ENCODE results near the gene PTPRK. TPM values are rescaled to one million over a fixed set of nuclear protein-coding genes. Genes with fewer than 3 reads are reported as not detected.

Gene PTPRK
- total RNA-seq: 1 to 10 TPM; 1.8 to 2.2 TPM

DNA sequence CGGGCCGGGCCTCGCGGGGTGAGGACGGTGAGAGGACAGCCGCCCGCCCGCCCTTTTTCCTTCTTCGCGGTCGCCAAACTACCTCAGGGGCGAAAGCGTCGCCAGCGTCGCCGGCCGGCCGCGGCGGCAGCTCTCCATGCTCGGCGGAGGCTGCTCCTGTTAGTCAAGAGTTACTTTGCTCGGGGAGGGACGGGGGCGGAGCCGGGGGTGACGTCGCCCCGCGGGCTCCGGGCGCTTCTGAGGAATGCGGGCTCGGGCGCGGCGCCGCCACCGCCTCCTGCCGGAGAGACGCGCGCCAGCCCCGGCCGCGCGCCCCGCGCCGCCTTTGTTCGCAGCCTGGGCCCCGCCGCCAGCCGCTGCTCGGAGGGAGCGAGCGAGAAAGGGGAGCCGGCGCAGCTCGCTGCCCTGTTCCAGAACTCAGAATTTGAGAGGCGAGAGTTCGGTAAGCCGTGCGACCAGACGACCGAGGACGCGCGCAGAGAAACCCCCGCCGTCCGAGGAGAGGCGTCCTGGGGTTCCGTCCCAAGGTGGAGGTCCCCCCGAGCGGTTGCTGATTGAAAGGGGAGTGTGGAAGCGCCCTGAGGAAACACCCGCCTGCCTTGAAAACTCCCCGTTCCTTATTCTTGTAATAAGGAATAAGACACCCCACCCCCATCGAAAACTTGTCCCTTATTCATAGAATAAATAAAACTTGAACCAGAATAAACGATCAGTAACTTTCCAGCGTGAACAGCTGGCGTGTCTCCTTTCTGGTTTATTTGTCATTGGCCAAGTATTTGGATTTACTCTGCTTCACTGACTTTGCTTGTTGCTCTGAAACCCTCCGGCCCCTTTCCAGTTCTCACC, at the start of gene PTPRK:
PTPRK (minus strand) TSS at position 164 of the 846 bp plus-strand sequence. CDS start 241 bp downstream, outside the sequence.
- Mint-ChIP-seq H3K27ac (peak within 1 kb of the TSS; percentile 23), H3K9me3 (no peaks in the 10 kb centered on the region), H3K27me3 (peaks cover 55% of the 10 kb centered on the region), H3K36me3 (no peaks in the 10 kb centered on the region), H3K4me1 (ENCODE audit: low read depth) (peaks cover 9% of the 10 kb centered on the region), H3K4me3 (peak within 1 kb of the TSS; percentile 85)
- POLR2A ChIA-PET: no interaction called here
- CTCF ChIA-PET: interaction anchor here (1.0 to 3.0 kb wide), 6 partner anchors 19 to 783 kb away, joined by 3 to 13 read pairs (median 4); no protein-coding TSS in a partner anchor
- peak; percentile 92 for DNase-seq
- intact Hi-C loops (cut with micrococcal nuclease): loop anchor here (1.0 to 5.0 kb wide), 3 partner anchors 137 to 1228 kb away; no protein-coding TSS in a partner anchor

DNA sequence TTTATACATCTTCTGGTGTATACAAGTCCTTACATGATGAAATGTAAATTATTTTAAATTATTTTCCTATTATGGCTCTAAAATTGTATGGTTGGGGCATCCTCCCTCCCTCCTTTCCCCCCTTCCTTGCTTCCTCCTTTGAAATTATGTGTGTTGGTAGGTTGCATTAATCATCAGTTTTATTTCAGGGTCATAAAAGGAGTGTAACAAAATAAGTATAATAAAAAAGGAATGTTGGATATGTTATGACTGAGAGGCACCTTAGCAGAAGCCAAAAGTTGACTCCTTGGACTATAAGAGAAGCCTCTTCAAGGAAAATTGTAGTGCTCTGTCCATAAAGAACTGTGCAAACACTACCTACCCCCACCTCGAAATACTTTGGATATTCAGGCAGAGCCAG, 46.6 kb upstream of the PTPRK start:
- H3K4me3 Mint-ChIP-seq: no peak overlapping the region
- intact Hi-C loops (cut with micrococcal nuclease): no loop called here
- no peak overlapping the region for H3K27ac Mint-ChIP-seq
- CTCF ChIA-PET: no interaction called here
- H3K4me1 Mint-ChIP-seq (ENCODE audit: low read depth): no peaks in the 10 kb centered on the region
- no peaks in the 10 kb centered on the region for H3K36me3 Mint-ChIP-seq
- H3K27me3 Mint-ChIP-seq: peaks cover 2% of the 10 kb centered on the region
- POLR2A ChIA-PET: no interaction called here
- DNase-seq: no peak
- H3K9me3 Mint-ChIP-seq: no peaks in the 10 kb centered on the region

DNA sequence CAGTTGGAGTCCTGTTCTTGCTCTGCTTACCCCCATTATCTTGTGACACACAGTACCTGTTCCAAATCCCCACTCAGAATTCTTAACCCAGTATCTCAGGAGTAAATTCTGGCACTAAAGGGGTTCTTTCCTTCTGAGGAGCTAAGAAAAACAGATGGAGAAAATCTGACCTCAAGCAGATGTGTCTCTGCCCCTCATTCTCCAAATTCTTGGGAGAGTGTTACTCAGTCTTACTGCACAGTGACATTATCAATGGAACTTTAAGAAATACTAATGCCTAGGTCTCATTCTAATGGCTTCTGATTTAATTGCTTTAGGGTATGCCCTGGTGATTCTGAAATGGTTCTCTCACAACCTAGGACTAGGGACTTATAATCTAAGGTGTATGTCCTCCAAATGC, 40.6 kb upstream of the PTPRK start:
- H3K27ac Mint-ChIP-seq: no peak overlapping the region
- H3K9me3 Mint-ChIP-seq: no peaks in the 10 kb centered on the region
- CTCF ChIA-PET: no interaction called here
- POLR2A ChIA-PET: no interaction called here
- DNase-seq: no peak
- no peaks in the 10 kb centered on the region for H3K4me1 Mint-ChIP-seq (ENCODE audit: low read depth)
- no peaks in the 10 kb centered on the region for H3K36me3 Mint-ChIP-seq
- peaks cover 6% of the 10 kb centered on the region for H3K27me3 Mint-ChIP-seq
- intact Hi-C loops (cut with micrococcal nuclease): no loop called here
- H3K4me3 Mint-ChIP-seq: no peak overlapping the region

DNA sequence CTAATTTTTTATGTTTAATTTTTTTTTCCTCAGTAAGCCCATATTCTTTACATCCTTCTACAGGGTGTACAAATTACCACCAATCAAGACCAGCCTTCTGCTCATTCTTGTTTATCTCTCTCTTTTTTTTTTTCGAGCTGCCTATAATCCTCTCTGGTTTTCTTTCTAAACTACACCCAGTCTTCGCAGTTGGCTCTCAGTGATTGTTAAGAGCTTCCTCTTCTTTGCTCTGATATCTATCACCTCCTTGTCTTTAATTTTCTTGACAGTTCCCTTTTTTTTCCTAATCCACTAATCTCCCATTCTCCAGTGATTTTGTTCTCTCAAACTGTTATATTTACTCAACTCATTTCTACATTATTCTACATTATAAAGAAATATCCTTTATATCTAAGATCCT, 38.5 kb upstream of the PTPRK start:
- no peaks in the 10 kb centered on the region for H3K36me3 Mint-ChIP-seq
- H3K9me3 Mint-ChIP-seq: no peaks in the 10 kb centered on the region
- intact Hi-C loops (cut with micrococcal nuclease): no loop called here
- no peaks in the 10 kb centered on the region for H3K4me1 Mint-ChIP-seq (ENCODE audit: low read depth)
- DNase-seq: no peak
- no peak overlapping the region for H3K27ac Mint-ChIP-seq
- H3K27me3 Mint-ChIP-seq: peaks cover 6% of the 10 kb centered on the region
- CTCF ChIA-PET: no interaction called here
- no peak overlapping the region for H3K4me3 Mint-ChIP-seq
- POLR2A ChIA-PET: no interaction called here

DNA sequence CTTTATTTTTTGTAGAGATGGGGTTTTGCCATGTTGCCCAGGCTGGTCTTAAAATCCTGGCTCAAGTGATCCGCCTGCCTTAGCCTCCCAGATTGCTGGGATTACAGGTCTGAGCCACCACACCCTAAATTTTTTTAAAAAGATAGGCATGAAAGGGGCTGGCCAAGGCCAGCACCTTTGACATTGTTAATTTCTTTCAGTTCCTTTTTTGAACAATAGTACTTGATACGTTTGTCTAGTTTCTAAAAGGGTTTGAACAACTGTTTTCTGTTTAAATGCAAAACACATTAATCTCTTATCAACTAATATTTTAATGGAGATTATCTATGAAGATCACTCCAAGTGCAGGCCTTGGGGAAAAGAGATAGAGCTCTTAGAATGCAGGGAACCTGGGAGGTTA, 37.6 kb upstream of the PTPRK start:
- CTCF ChIA-PET: no interaction called here
- intact Hi-C loops (cut with micrococcal nuclease): no loop called here
- H3K4me1 Mint-ChIP-seq (ENCODE audit: low read depth): no peaks in the 10 kb centered on the region

DNA sequence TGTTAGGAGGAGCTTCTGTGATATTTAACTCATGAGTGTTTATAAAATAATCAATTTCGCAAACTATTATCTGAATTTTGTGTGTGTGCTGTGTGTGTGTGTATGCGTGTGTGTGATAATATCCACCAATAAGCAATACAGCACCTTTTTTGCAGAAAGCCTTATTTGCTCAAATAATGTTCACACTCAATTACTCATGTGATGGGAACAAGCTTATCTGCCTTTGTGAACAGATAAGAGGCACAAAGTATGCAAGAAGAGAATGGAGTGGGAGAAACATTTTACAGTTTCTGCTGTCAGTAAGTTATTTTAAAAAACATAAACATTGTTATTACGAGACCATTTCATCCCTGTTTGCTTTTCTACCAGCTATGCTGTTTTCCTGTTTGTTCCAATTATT, 36.7 kb upstream of the PTPRK start:
- no peaks in the 10 kb centered on the region for H3K9me3 Mint-ChIP-seq
- no peaks in the 10 kb centered on the region for H3K4me1 Mint-ChIP-seq (ENCODE audit: low read depth)
- no peak for DNase-seq
- no peak overlapping the region for H3K27ac Mint-ChIP-seq
- ChIA-PET CTCF (no interaction called here), POLR2A (no interaction called here)
- peaks cover 6% of the 10 kb centered on the region for H3K27me3 Mint-ChIP-seq
- no peak overlapping the region for H3K4me3 Mint-ChIP-seq
- no peaks in the 10 kb centered on the region for H3K36me3 Mint-ChIP-seq
- intact Hi-C loops (cut with micrococcal nuclease): no loop called here

More for the DNA sequence above, 37.6 kb upstream of the PTPRK start:
- Mint-ChIP-seq H3K9me3 (no peaks in the 10 kb centered on the region), H3K27ac (no peak overlapping the region), H3K27me3 (peaks cover 6% of the 10 kb centered on the region), H3K4me3 (no peak overlapping the region), H3K36me3 (no peaks in the 10 kb centered on the region)
- POLR2A ChIA-PET: no interaction called here
- DNase-seq: no peak

DNA sequence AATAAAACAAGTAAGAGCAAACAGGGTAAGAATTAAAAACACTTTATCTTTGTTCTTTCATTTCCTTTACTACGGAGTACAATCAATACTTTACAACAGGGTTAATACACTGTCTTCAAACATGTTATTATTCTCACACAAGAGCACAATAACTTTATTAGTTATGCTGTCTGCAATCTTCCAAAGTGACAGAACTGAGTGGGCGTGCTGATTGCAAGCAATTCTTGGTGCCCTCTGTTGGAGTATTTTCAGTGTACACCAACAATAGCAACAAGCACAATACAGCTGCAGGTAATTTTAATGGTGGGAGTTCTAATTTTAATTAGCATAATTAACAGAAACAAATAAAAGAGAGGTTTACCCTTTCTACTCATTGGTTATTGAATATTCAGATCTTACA, 33.9 kb upstream of the PTPRK start:
- H3K27me3 Mint-ChIP-seq: peaks cover 2% of the 10 kb centered on the region
- DNase-seq: no peak
- ChIA-PET CTCF (no interaction called here), POLR2A (no interaction called here)
- H3K4me3 Mint-ChIP-seq: no peak overlapping the region
- no peaks in the 10 kb centered on the region for H3K36me3 Mint-ChIP-seq
- intact Hi-C loops (cut with micrococcal nuclease): no loop called here
- H3K4me1 Mint-ChIP-seq (ENCODE audit: low read depth): no peaks in the 10 kb centered on the region
- H3K27ac Mint-ChIP-seq: no peak overlapping the region
- H3K9me3 Mint-ChIP-seq: no peaks in the 10 kb centered on the region

DNA sequence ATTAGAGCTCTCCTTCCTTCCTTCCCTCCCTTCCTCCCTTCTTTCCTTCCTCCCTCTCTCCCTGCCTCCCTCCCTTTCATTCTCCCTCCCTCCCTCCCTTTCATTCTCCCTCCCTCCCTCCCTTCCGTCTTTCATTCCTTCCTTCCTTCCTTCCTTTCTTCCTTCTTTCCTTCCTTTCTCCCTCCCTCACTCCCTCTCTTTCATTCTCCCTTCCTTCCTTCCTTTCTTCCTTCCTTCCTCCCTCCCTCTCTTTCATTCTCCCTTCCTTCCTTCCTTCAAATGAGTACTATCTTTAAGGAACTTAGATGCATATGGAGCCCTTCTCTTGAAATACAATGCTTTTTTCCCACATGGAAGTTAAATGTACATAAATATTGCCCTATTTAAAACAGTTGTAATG, 20.9 kb upstream of the PTPRK start:
- no peak for DNase-seq
- no peaks in the 10 kb centered on the region for H3K4me1 Mint-ChIP-seq (ENCODE audit: low read depth)
- ChIA-PET POLR2A (no interaction called here), CTCF (no interaction called here)
- no peaks in the 10 kb centered on the region for H3K36me3 Mint-ChIP-seq
- H3K27me3 Mint-ChIP-seq: peaks cover 13% of the 10 kb centered on the region
- intact Hi-C loops (cut with micrococcal nuclease): no loop called here
- no peak overlapping the region for H3K27ac Mint-ChIP-seq
- no peak overlapping the region for H3K4me3 Mint-ChIP-seq
- peaks cover 6% of the 10 kb centered on the region for H3K9me3 Mint-ChIP-seq

DNA sequence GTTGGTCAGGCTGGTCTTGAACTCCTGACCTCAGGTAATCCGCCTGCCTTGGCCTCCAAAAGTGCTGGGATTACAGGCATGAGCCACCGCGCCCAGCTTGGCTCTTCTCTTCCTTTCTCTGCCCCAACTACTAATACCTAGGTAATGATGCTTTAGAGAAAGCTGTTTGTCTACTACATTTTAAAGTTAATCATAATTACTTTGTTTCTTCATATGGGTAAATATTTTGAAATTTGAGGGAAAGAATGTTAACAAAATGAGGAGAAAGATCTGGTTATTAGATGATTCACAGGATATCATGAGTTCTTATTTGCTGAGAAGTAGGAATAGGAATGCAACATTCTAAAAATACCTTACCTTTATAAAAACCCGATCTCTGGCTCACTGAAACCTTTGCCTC, 18.4 kb upstream of the PTPRK start:
- no peaks in the 10 kb centered on the region for H3K9me3 Mint-ChIP-seq
- H3K4me3 Mint-ChIP-seq: no peak overlapping the region
- peaks cover 18% of the 10 kb centered on the region for H3K27me3 Mint-ChIP-seq
- H3K27ac Mint-ChIP-seq: no peak overlapping the region
- POLR2A ChIA-PET: no interaction called here
- CTCF ChIA-PET: no interaction called here
- H3K4me1 Mint-ChIP-seq (ENCODE audit: low read depth): no peaks in the 10 kb centered on the region
- intact Hi-C loops (cut with micrococcal nuclease): no loop called here
- H3K36me3 Mint-ChIP-seq: no peaks in the 10 kb centered on the region
- DNase-seq: no peak

DNA sequence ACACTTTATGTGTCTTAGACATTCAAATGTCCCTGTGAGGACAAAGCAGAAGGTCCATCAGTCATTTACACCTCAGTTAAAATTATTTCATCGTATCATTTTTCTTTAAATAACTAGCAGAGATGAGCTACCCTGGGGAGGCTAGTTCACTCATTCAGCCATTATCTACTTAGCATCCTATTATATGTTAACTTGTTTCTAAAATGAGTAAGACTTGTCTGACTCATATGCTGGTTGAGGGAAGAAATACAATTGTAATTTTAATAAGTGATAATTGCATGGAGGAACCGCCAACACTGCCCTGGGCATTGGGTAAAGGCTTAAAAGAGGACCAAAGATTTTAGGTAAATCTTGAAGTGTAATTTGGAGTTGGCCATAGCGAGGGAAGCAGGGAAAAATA, 12.4 kb upstream of the PTPRK start:
- Mint-ChIP-seq H3K4me1 (ENCODE audit: low read depth) (peaks cover 6% of the 10 kb centered on the region), H3K27me3 (peaks cover 28% of the 10 kb centered on the region), H3K36me3 (no peaks in the 10 kb centered on the region), H3K4me3 (no peak overlapping the region), H3K9me3 (no peaks in the 10 kb centered on the region), H3K27ac (no peak overlapping the region)
- intact Hi-C loops (cut with micrococcal nuclease): no loop called here
- no peak for DNase-seq
- POLR2A ChIA-PET: no interaction called here
- CTCF ChIA-PET: no interaction called here

DNA sequence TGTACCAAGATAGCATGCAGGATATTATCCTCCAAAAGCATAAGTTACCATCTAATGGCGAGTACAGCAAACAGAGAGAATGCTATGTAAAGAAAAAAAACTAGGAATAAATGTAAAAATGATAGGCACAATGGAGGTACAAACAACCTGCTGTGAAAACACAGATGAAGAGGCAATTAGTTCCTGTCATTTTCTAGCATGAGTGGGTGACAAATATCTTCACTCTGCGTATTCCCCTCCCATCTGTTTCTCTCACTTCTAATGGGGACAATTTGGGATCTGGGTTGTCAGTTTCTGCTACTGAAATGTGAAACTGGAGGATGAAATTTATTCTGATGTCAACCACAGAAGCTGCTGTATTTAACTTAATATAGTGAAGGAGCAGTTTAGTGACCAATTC, 11.7 kb upstream of the PTPRK start:
- Mint-ChIP-seq H3K4me3 (no peak overlapping the region), H3K27ac (no peak overlapping the region), H3K4me1 (ENCODE audit: low read depth) (peaks cover 6% of the 10 kb centered on the region), H3K36me3 (no peaks in the 10 kb centered on the region), H3K9me3 (no peaks in the 10 kb centered on the region), H3K27me3 (peaks cover 30% of the 10 kb centered on the region)
- ChIA-PET CTCF (interaction anchor here (1.3 kb wide), 1 partner anchor 20 kb away, joined by 3 read pairs; no protein-coding TSS in a partner anchor), POLR2A (no interaction called here)
- DNase-seq: no peak
- intact Hi-C loops (cut with micrococcal nuclease): no loop called here

DNA sequence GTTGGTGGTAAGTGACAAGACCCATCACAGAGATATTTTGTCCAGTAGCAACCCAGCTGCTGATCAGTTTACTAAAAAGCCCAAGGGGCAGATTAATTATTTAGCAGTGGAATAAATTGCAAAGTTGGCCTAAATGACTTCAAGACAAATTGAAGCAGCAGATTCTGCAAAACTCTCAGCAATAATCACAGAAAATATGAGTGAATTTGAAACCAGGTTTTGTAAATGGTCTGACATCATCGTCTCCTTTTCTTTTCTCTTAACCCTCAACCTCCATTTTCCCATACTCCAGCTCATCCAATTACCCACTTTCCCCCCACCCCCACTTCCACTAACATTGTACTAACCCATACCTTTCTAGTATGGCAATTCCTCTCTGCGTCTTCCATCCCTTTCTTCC, 11.3 kb upstream of the PTPRK start:
- no peak for DNase-seq
- H3K27me3 Mint-ChIP-seq: peaks cover 30% of the 10 kb centered on the region
- H3K4me3 Mint-ChIP-seq: no peak overlapping the region
- H3K4me1 Mint-ChIP-seq (ENCODE audit: low read depth): peaks cover 6% of the 10 kb centered on the region
- POLR2A ChIA-PET: no interaction called here
- intact Hi-C loops (cut with micrococcal nuclease): no loop called here
- H3K27ac Mint-ChIP-seq: no peak overlapping the region
- no peaks in the 10 kb centered on the region for H3K9me3 Mint-ChIP-seq
- no peaks in the 10 kb centered on the region for H3K36me3 Mint-ChIP-seq
- CTCF ChIA-PET: interaction anchor here (1.3 kb wide), 1 partner anchor 19 kb away, joined by 3 read pairs; no protein-coding TSS in a partner anchor

DNA sequence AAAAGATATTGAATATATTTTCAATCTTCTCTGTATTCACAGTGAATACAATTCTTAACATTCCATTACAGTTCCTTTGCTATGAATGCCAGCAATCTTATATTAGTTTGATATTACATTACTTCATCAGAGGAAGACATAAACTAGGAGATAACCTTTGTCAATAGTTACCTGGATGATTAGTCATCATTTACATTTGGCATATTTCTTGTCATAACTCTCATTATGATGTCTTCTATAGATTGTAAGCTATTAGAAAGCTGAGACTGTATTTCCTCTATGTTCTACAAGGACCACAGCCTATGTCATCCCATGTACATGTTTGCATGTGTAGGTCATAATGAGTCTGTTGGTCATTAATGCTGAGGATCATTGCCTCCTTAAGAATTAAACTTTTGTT, 7.8 kb upstream of the PTPRK start:
- intact Hi-C loops (cut with micrococcal nuclease): no loop called here
- Mint-ChIP-seq H3K4me3 (no peak overlapping the region), H3K9me3 (no peaks in the 10 kb centered on the region), H3K27me3 (peaks cover 32% of the 10 kb centered on the region), H3K36me3 (no peaks in the 10 kb centered on the region), H3K27ac (no peak overlapping the region), H3K4me1 (ENCODE audit: low read depth) (peaks cover 6% of the 10 kb centered on the region)
- POLR2A ChIA-PET: no interaction called here
- DNase-seq: no peak
- CTCF ChIA-PET: no interaction called here

Data from activated CD4-positive, alpha-beta memory T cell treated with anti-CD3 and anti-CD28 coated beads for 36 hours (primary cell).